ENCODE measurements around the gene NEU4.

- no peak for TF ChIP-seq EZH2 (IDR thresholded peaks at IDR 0.05)
- no peak for TF ChIP-seq POLR2AphosphoS5 (IDR thresholded peaks at IDR 0.05; ENCODE audit: borderline replicate concordance, low read depth, low read length)
Observed at GRCh38 chr2:241822264-241822623, 13.3 kb downstream of the NEU4 start.

Data from SK-N-MC (cell line).